AG04450 (cell line): Measurements from ENCODE around the gene GRPR. TPM values are rescaled to one million over a fixed set of nuclear protein-coding genes. Genes with fewer than 3 reads are reported as not detected.
"Not testable (repeated sequence)": the region's sequence is repeated elsewhere in the genome, so short reads cannot be mapped to it uniquely, and the experiment has no call there.

Experiments used
- CTCF ChIA-PET: fragments of 300-600, 350-600 bp; formaldehyde crosslinking; extraction: SDS; loops from one replicate; lab custom pipeline; 2022; ENCODE audit warnings: antibody characterized with exemption, inconsistent platforms; lab: Charles Lee
- POLR2A ChIA-PET: fragments of 350-600 bp; formaldehyde crosslinking; extraction: SDS; loops from one replicate; lab custom pipeline; 2021; ENCODE audit warnings: antibody characterized with exemption, inconsistent platforms; lab: Yijun Ruan, JAX
- DNase-seq: peaks from one replicate; pipeline ENCODE4 v3.0.0-alpha.2; 2011; ENCODE audit warnings: low read depth, low spot score
- H3K27ac ChIP-seq: one replicate; pipeline ENCODE4 v1.5.1; 2012; ENCODE audit warnings: low read depth, low read length, control low read depth
- H3K27me3 ChIP-seq: one replicate; pipeline ENCODE4 v1.6.0; 2012; ENCODE audit warnings: low read length; ENCODE audit not compliant: control insufficient read depth, insufficient read depth
- H3K4me3 ChIP-seq: 2 replicates; pipeline ENCODE4 v1.5.1; 2011; ENCODE audit warnings: mild to moderate bottlenecking, low read depth, low read length, control low read depth
- H3K9me3 ChIP-seq: 2 replicates; pipeline ENCODE4 v1.5.1; 2012; ENCODE audit warnings: low read length; ENCODE audit not compliant: control insufficient read depth, insufficient read depth
- CTCF ChIP-seq: IDR thresholded peaks from 2 replicates; pipeline ENCODE4 v1.5.1; 2011; ENCODE audit warnings: low read depth, low read length, control low read depth, inconsistent platforms
- polyA plus RNA-seq: library from polyadenylated mRNA; depleted of rRNA; stranded (reverse); fragments of >200 nt; gene quantifications from 2 replicates; pipeline ENCODE4 v1.2.3, GENCODE V29; 2011

The GRPR gene
- polyA plus RNA-seq, 1 experiment, result 1.7 TPM

- ChIA-PET POLR2A (no interaction called here), CTCF (no interaction called here)
- TF ChIP-seq CTCF, result no peak
- DNase-seq, result no peak
- H3K4me3 ChIP-seq, result no peak overlapping the region
- no peaks in the 10 kb centered on the region for H3K27me3 ChIP-seq
- no peak overlapping the region for H3K27ac ChIP-seq
- H3K9me3 ChIP-seq, result no peaks in the 10 kb centered on the region; the same call in 1 of the 2 replicates
These were observed 49.0 kb downstream of the GRPR start for GRCh38 chrX:16172391-16172790.

- DNase-seq, result no peak
- ChIA-PET POLR2A (interaction anchor here (0.7 kb wide), 1 partner anchor 512 kb away, joined by 3 read pairs; no protein-coding TSS in a partner anchor), CTCF (no interaction called here)
- no peaks in the 10 kb centered on the region for H3K9me3 ChIP-seq
- H3K27me3 ChIP-seq, result no peaks in the 10 kb centered on the region
- no peak for TF ChIP-seq CTCF
- no peak overlapping the region for H3K27ac ChIP-seq
- no peak overlapping the region for H3K4me3 ChIP-seq
These were observed 52.1 kb downstream of the GRPR start for GRCh38 chrX:16175329-16176061.

- no peak for TF ChIP-seq CTCF
- Histone ChIP-seq H3K4me3 (no peak overlapping the region), H3K27me3 (no peaks in the 10 kb centered on the region), H3K9me3 (no peaks in the 10 kb centered on the region), H3K27ac (no peak overlapping the region)
- ChIA-PET CTCF (no interaction called here), POLR2A (no interaction called here)
- DNase-seq, result no peak
These were observed 53.9 kb downstream of the GRPR start for GRCh38 chrX:16177260-16177659.

GRCh38 chrX:16183843-16184242 is 60.5 kb downstream of the GRPR start:
- CTCF ChIA-PET, H3K4me3 ChIP-seq, H3K27me3 ChIP-seq, POLR2A ChIA-PET, H3K9me3 ChIP-seq, DNase-seq, H3K27ac ChIP-seq: not testable (repeated sequence)

- H3K4me3 ChIP-seq, result no peak overlapping the region
- TF ChIP-seq CTCF, result no peak
- CTCF ChIA-PET, result no interaction called here
- POLR2A ChIA-PET, result no interaction called here
- H3K9me3 ChIP-seq, result no peaks in the 10 kb centered on the region; the same call in 1 of the 2 replicates
- no peak overlapping the region for H3K27ac ChIP-seq
- no peaks in the 10 kb centered on the region for H3K27me3 ChIP-seq
- DNase-seq, result peak; percentile 21
These were observed 62.4 kb downstream of the GRPR start for GRCh38 chrX:16185725-16186136.
